ENCODE measurements around the gene TSBP1.

TSBP1 gene, protein sequence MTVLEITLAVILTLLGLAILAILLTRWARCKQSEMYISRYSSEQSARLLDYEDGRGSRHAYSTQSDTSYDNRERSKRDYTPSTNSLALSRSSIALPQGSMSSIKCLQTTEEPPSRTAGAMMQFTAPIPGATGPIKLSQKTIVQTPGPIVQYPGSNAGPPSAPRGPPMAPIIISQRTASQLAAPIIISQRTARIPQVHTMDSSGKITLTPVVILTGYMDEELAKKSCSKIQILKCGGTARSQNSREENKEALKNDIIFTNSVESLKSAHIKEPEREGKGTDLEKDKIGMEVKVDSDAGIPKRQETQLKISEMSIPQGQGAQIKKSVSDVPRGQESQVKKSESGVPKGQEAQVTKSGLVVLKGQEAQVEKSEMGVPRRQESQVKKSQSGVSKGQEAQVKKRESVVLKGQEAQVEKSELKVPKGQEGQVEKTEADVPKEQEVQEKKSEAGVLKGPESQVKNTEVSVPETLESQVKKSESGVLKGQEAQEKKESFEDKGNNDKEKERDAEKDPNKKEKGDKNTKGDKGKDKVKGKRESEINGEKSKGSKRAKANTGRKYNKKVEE

DNA sequence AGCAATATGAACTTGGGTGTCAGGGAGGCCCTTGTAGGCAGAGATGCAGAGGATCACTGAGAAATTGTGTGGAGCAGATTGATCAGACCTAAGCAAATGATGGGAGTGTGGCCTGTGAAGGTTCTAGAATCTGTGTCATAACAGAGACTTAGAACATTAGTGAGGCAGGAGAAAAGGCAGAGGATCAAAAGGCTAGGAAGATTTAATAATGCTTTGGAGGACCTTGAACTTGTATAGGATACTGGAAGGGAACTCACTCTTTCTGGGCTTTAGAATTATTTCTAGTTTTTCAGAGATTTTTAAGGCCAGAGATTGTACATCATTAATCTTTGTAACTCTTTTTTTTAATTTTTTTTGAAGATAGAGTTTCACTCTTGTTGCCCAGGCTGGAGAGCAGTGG is at the start of gene TSBP1:
TSS of gene TSBP1 (minus strand) at position 101 of the 400 bp plus-strand sequence. CDS start 197 bp downstream, outside the sequence.
- in situ Hi-C loops (cut with HindIII; ENCODE audit: low sequenced_read_pairs): no loop called here

GRCh38 chr6:32416036-32416435 is 44.3 kb upstream of the TSBP1 start:
- in situ Hi-C loops (cut with HindIII; ENCODE audit: low sequenced_read_pairs): loop anchor here (10.0 kb wide), 1 partner anchor 379 kb away; no protein-coding TSS in a partner anchor

DNA sequence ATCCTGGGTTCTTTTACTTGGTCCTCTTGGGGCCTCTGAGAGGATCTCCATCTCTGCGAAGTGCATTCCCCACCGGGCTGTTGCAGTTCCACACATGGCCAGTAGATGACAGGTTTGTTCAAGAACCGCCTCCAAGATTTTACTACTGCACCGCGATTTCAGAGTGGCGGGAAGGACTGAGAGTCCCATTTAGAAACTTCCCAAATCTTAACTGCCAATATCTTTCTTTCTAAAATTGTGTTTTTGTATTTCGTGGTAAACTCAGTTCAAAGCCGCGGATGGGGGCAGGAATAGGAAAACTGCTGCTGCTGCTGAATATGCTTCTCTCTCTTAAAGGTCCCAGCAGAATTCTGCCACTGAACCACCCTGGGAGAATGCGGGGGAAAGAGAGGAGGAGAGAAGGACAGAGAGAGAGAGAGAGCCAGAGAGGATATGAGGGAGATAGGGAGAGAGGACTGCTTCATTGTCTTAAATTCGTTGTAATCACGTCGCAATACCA is 43.9 kb upstream of the TSBP1 start:
- in situ Hi-C loops (cut with HindIII; ENCODE audit: low sequenced_read_pairs): loop anchor here (10.0 kb wide), 1 partner anchor 379 kb away; no protein-coding TSS in a partner anchor

DNA sequence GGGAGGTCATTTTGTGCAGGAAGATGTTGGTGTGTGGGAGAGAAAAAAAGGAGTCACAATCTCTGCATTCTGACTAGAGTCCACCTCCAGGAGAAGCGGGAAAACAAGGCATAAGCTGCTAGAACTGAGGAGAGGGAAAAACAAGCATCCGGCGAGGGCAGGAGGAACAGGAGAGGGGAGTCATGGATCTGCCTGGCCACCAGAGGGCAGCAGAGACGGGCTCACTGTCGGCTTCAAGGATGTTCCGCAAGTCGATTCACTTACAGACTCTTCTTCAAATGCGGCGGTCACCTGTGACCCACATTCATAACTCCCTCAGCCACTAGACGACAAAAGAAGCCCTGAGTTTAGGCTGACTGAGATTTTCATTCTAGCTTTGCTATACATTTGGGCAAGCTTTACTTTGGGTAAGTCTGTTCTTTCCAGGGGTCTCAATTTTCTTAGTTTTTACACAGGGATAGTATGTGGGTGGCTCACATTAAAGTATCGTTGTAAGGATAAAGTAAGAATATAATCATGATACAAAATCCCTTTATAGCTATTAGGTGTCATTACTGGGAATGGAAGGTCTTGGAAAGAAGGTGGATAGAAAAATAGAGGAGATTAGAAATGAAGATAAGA is 41.8 kb upstream of the TSBP1 start:
- in situ Hi-C loops (cut with HindIII; ENCODE audit: low sequenced_read_pairs): loop anchor here (10.0 kb wide), 1 partner anchor 381 kb away; no protein-coding TSS in a partner anchor

GRCh38 chr6:32411566-32412327 is 40.0 kb upstream of the TSBP1 start:
- in situ Hi-C loops (cut with HindIII; ENCODE audit: low sequenced_read_pairs): loop anchor here (10.0 kb wide), 1 partner anchor 383 kb away; no protein-coding TSS in a partner anchor

- in situ Hi-C loops (cut with HindIII; ENCODE audit: low sequenced_read_pairs): loop anchor here (10.0 kb wide), 1 partner anchor 384 kb away; no protein-coding TSS in a partner anchor
Measured at GRCh38 chr6:32410906-32411305, 39.2 kb upstream of the TSBP1 start.

DNA sequence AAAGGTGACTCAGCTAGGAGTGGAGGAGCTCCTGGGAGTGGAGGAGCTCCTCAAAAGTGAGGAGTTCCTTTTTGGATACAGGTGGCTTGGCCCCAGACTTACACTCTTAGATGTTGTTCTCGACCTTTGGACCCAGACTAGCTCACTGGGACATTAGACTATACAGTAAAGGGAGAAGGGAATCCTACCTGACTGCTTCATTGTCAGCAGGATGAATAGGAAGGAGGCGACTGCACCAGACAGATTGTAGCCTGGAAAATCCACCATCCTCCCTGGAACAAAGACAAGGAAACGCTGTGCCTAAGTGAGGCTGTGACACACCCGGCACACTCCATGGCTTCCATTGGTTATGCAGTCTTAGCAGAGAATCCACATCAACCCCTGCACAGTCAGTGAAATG is 35.2 kb upstream of the TSBP1 start, which contains the start of gene BTNL2:
TSS of gene BTNL2 (minus strand) at position 325 of the 400 bp plus-strand sequence. CDS start at position 267, 58 bp downstream.
- in situ Hi-C loops (cut with HindIII; ENCODE audit: low sequenced_read_pairs): no loop called here

DNA sequence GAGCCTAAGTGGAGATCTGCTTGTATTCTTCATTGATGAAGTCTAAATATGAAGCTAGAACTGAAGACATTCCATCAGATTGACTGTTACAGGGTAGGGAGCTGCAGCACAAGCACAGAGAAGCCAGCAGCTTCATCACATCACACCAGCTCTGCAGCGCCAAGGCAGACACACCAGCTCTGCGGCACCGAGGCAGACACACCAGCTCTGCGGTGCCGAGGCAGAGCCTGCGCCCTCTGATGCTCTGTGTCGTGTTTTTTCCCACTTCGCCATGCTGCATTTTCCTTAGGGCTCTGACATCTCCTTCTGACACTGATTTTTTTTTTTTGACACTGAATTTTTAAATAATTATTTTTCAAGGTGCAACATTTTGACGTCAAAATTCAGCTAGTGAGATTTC is 34.5 kb upstream of the TSBP1 start:
- in situ Hi-C loops (cut with HindIII; ENCODE audit: low sequenced_read_pairs): no loop called here

DNA sequence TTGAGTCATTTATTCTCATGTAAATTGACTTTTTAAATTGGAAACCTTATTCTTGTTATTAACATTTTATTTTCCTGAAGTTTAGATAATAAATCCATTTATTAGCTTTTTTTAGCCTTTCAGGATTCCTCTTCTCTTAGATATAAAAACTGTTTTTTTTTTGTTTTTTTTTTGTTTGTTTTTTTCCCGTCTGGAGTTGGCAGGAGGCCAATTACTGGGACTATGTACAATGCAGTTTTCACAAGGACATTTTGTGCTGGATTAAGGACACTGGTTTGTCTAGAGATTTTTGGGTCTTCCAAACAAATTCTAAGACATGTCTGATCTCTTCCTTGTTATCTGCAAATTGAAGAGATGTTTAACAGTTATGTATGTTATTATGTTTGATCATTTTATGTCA is 34.0 kb upstream of the TSBP1 start:
- in situ Hi-C loops (cut with HindIII; ENCODE audit: low sequenced_read_pairs): no loop called here

DNA sequence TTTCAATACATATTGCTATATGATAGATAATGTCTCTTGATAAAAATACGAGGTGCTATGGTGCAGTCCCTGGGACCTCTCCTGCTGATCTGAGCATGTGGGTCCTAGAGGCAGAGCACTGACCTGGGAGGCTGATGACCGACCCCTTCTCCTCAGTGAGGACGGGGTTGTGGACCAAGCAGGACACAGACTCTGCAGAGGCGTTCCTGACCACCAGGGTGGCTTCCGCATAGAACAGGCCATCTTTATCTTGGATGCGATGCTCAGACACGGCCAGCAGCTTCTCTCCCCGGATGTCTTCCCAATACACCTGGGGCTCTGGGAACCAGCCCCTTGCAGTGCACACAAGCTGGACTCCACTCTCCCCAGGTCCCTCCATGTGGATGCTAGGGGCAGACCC is 31.1 kb upstream of the TSBP1 start:
- in situ Hi-C loops (cut with HindIII; ENCODE audit: low sequenced_read_pairs): no loop called here

DNA sequence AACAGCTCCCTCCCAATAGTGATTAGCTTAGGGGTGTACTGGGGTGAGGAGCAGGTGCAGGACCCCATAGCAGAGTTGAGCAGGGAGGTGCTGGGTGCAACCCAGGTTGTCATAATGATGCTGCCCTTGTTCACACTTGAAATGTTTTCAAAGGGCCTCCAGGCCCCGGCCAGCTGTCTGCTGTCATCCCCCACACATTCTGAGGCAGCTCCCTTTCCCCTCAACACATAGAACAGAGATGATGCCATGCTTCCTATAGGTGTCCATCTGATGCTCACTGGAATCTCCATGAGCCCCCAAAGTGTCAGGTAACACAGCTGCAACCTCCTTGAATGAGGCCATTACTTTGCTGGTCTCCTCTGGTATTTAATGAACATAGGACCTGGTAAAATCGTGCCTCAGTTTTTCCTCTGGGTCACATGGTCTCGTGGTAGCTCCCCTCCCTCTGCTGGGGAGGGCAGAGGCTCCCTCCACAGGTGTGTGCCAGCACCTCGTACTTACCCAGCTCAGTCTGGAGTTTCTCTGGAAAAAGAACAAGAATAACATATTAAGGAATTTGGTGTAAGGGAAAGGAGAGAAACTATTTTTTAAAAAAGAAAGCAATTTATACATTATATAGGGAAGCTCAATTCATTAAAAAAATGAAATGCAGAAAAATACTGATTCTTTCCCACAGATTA is 29.7 kb upstream of the TSBP1 start:
- in situ Hi-C loops (cut with HindIII; ENCODE audit: low sequenced_read_pairs): no loop called here

DNA sequence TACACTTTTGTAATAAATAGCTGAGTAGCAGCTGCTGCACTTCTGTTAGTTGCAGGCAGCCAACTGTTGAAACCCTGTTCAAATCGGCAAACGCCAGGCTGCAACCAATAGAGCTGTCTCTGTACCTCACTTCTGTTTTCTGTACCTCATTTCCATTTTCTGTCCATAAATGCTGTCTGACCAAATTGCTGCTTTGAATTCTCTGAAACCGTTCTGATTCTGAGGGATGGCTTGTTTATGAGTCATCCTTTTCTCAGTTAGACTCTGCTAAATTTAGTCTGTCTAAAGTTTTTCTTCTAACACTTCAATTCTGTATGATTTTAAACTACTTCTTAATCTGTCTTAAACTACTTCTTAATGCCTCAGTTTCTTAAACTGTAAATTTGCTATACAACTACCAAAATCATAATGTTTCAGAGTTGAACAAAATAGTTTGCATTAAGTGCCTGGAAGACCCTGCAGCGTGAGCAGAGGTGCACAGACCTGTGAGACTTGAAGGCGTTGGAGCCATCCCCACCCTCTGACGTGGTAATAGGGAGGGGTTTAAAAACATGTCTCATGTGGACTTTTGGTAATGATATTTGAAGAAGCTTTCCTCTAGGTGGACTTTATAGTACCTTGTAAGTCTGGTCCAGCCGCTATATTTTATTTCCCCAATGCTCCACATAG is 25.7 kb upstream of the TSBP1 start:
- in situ Hi-C loops (cut with HindIII; ENCODE audit: low sequenced_read_pairs): no loop called here

GRCh38 chr6:32396028-32396427 is 24.3 kb upstream of the TSBP1 start:
- in situ Hi-C loops (cut with HindIII; ENCODE audit: low sequenced_read_pairs): no loop called here

GRCh38 chr6:32393665-32394420 is 22.1 kb upstream of the TSBP1 start:
- in situ Hi-C loops (cut with HindIII; ENCODE audit: low sequenced_read_pairs): no loop called here

DNA sequence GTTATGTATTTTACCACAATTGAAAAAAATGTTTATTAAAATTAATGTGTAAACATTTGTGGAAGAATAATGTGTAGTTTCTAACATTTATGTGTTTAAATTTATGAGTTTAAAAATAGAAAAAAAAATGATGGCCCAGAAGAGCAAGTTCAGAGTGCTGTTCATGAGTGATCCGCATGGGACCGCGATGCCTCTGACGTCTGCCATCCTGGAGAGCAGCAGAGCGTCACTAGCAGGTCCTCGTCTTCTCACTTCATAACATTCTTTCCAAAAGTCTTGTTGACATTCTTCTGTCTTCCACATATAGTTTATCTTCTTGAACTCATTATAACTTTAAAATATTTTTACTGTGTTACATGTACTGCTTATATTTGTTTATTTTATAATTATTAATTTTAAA is 19.8 kb upstream of the TSBP1 start:
- in situ Hi-C loops (cut with HindIII; ENCODE audit: low sequenced_read_pairs): no loop called here

DNA sequence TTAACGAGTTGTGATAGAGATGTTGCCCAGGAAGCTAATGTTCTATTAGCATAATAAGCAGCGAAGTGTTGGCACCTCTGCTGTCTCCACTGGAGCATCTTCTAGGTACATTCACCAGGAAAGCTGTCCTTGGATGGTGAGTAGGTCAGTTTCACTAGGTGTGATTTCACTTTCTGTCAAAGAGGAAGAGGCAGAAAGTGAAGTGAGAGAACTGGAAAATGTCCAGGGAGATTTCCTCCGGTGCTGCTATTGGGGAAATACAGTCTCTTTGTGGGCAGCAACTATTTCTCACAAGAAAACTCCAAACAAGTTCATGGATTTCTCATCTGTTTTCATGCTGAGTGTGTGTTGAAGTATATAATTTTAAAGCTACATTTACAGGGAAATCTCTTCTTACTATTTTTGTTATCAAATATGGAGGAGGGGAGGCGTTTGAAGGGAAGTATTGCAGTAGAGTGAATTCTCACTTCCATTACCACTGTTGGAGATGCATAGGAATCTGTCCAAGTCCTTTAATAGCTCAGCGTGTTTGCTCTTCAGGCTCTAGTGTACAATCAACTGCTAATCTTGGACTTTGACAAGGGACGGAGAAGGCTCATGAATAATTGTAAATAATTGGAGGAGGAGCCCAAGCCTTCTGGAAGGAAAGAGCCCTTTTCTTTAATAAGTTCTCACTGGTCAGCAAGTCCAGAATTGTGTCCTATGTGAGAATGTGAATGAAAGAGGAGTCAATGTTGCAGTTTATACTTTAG is 16.1 kb upstream of the TSBP1 start:
- in situ Hi-C loops (cut with HindIII; ENCODE audit: low sequenced_read_pairs): no loop called here

DNA sequence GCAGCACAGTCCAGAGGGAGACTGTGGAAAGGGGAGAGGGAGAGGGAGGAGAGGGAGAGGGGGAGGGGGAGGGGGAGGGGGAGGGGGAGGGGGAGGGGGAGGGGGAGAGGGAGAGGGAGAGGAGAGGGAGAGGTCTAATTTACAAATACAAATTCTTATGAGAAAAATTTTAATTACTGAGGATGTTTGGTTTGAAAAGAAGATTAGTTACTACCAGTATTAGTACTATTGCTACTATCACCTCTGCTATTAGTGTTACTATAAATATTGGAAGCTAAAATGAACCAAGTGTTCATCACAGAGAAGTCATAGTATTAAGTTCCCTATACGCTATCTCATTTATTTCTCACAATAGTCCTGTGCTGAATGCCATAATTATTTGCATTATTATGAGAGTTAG is 14.3 kb upstream of the TSBP1 start:
- in situ Hi-C loops (cut with HindIII; ENCODE audit: low sequenced_read_pairs): no loop called here

DNA sequence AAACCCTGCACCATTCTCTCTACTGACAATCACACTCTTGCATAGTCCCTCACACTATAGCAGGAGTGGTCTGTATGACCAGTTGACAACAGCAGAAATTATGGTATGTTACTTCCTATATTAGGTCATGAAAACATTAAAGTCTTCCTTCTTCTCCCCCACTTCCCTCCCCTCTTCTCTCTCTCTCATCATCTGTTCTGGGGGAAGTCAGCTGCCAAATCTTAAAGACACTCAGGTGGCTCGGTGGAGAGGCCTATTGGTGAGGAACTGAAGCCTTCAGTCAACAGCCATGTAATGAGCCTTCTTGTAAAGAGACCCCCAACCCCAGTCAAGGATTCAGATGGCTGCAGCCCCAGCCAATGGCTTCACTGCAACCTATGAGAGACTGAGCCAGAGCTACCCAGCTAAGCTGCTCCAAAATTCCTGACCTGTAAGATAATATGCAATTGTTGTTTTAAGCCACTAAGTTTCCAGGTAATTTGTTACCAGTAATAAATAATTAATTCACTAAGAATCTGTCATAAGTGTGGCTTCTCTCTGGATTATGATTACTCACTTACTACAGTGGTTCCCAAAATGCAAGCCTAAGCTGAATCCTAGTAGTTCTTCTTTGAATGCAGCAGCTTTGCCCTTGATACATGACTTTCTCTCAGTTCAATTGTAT is 11.2 kb upstream of the TSBP1 start:
- in situ Hi-C loops (cut with HindIII; ENCODE audit: low sequenced_read_pairs): no loop called here

Data from DLD1 (cell line).